Stimulated activated CD4-positive, alpha-beta T cell treated with anti-CD3 and anti-CD28 coated beads, Interleukin-15, amount 100 ng/mL, for 1 hour (primary cell): ENCODE results near the gene HSPA9.

ENCODE experiments used
- DNase-seq, 2 donors: peaks; one replicate each; pipeline ENCODE4 v3.0.0-alpha.2; 2020; ENCODE audit warnings: low read depth in 1 of 2, low spot score in 1 of 2

The HSPA9 gene

GRCh38 chr5:138575194-138576015, at the start of gene HSPA9:
HSPA9 (minus strand) TSS chr5:138575401; CDS start chr5:138575318, 83 bp downstream.
- peak; percentile 86 to 90 for DNase-seq

- no peak for DNase-seq
Measured at GRCh38 chr5:138623053-138623452, 47.9 kb upstream of the HSPA9 start.

- DNase-seq: no peak
Measured at GRCh38 chr5:138622051-138622450, 46.9 kb upstream of the HSPA9 start.

GRCh38 chr5:138620663-138621224, 45.5 kb upstream of the HSPA9 start:
- DNase-seq: no peak

GRCh38 chr5:138616508-138616907, 41.3 kb upstream of the HSPA9 start:
- DNase-seq: no peak

GRCh38 chr5:138615461-138615860, 40.3 kb upstream of the HSPA9 start:
- no peak for DNase-seq

GRCh38 chr5:138611678-138612218, 36.5 kb upstream of the HSPA9 start:
- DNase-seq: no peak

GRCh38 chr5:138610918-138611677, 35.9 kb upstream of the HSPA9 start:
- DNase-seq: no peak

- DNase-seq: no peak
Measured at GRCh38 chr5:138610415-138610917, 35.3 kb upstream of the HSPA9 start.

GRCh38 chr5:138606378-138607064, 31.3 kb upstream of the HSPA9 start:
- no peak for DNase-seq

GRCh38 chr5:138605254-138605972, 30.2 kb upstream of the HSPA9 start:
- no peak for DNase-seq

- DNase-seq: no peak
Measured at GRCh38 chr5:138604176-138604785, 29.1 kb upstream of the HSPA9 start.

GRCh38 chr5:138603249-138603920, 28.2 kb upstream of the HSPA9 start:
- no peak for DNase-seq

GRCh38 chr5:138602371-138603000, 27.3 kb upstream of the HSPA9 start:
- no peak for DNase-seq

GRCh38 chr5:138601444-138601843, 26.2 kb upstream of the HSPA9 start:
- no peak for DNase-seq

GRCh38 chr5:138600446-138600845, 25.2 kb upstream of the HSPA9 start:
- DNase-seq: no peak

- DNase-seq: no peak
Measured at GRCh38 chr5:138597661-138598400, 22.6 kb upstream of the HSPA9 start.
